Fibroblast of skin of left quadriceps (primary cell): ENCODE results near the gene RFX6.
"Not testable (repeated sequence)": the region's sequence is repeated elsewhere in the genome, so short reads cannot be mapped to it uniquely, and the experiment has no call there.

Experiments used
- DNase-seq, 2 experiments: peaks; one replicate each; pipeline ENCODE4 v3.0.0-alpha.2; 2013; ENCODE audit warnings: low read depth in 2 of 2

RFX6 gene, protein sequence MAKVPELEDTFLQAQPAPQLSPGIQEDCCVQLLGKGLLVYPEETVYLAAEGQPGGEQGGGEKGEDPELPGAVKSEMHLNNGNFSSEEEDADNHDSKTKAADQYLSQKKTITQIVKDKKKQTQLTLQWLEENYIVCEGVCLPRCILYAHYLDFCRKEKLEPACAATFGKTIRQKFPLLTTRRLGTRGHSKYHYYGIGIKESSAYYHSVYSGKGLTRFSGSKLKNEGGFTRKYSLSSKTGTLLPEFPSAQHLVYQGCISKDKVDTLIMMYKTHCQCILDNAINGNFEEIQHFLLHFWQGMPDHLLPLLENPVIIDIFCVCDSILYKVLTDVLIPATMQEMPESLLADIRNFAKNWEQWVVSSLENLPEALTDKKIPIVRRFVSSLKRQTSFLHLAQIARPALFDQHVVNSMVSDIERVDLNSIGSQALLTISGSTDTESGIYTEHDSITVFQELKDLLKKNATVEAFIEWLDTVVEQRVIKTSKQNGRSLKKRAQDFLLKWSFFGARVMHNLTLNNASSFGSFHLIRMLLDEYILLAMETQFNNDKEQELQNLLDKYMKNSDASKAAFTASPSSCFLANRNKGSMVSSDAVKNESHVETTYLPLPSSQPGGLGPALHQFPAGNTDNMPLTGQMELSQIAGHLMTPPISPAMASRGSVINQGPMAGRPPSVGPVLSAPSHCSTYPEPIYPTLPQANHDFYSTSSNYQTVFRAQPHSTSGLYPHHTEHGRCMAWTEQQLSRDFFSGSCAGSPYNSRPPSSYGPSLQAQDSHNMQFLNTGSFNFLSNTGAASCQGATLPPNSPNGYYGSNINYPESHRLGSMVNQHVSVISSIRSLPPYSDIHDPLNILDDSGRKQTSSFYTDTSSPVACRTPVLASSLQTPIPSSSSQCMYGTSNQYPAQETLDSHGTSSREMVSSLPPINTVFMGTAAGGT

GRCh38 chr6:116876635-116877611 is at the start of gene RFX6:
TSS of gene RFX6 (plus strand) at chr6:116877242. CDS start at chr6:116877276, 34 bp downstream.
- no peak for DNase-seq

DNA sequence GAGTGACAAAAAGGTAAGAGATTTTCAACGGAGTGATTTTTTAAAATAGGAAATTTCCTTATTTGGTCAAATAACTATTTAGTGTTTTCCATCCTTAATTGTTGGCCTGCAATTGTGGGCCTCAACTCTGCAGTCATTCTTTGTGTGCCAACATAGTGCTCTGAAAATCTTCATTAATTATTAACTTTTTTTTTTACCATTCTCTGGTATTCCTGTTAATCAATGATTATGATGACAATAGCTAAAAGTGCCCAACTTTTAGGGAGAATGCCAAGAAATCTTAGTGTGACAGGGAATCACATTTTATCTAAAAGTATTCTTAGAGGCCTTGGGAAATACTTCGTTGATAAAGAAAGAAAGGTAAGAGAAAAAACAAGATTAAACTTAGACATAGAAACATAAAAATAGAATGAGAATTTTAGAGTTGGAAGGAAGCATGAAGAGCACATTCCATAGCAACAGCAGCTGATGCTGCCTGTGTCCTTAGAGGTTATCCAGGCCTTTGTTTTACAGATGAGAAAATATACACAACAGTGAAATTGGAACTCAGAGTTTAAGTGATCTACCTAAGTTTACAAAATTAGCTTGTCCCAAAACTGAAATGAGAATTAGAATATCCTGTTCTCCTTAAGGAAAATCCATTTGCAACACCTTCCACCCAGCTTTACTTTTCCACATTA is 49.3 kb upstream of the RFX6 start:
- no peak for DNase-seq

GRCh38 chr6:116828983-116829382 is 48.1 kb upstream of the RFX6 start, which contains the start of gene GPRC6A:
TSS of gene GPRC6A (minus strand) at chr6:116829083. CDS start at chr6:116829013, 70 bp downstream.
- DNase-seq: no peak

DNA sequence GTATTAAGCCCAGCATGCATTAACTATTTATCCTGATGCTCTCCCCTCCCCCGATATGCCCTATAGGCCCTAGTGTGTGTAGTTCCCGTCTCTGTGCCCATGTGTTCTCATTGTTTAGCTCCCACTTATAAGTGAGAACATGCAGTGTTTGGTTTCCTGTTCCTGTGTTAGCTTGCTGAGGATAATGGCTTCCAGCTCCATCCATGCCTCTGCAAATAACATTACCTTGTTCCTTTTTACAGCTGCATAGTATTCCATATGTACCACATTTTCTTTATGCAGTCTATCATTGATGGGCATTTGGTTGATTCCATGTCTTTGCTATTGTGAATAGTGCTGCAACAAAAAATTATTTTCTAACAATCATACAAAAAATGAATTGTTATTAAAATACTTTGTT is 42.5 kb upstream of the RFX6 start:
- not testable (repeated sequence) for DNase-seq

DNA sequence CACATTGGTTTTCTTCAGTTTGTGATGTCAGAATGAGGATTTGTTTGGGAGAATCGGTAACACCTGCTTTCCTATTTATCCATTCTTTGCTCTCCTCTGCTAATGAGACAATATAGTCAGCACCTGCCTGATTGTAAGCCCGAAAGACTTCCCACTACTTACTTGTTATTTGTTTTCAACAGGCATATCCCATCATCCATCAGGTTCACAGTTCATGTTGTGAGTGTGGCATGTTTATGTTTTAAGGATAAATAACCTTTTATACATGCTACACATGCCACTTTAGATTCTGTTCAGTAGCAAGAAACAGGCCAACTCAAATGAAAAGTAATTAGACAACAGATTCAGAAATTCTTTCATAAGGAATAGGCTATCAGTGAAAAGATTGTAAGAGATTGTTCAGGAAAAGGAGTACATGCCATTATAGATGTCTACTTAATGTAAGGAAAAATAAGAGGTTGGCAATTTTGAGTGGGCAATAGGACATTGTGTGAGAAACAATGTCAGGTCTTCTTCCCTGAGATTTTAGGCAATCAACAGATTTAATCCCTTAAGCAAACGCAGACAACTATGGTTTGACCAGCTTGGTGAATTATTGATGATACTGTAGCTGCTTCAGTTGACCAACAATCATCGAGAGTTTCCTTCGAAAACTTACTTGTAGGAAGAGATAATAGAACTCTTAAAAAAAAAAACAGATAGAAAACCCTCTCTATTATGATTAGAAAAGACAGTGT is 40.3 kb upstream of the RFX6 start:
- no peak for DNase-seq

GRCh38 chr6:116840091-116840490 is 37.0 kb upstream of the RFX6 start:
- DNase-seq: no peak

GRCh38 chr6:116842459-116842858 is 34.6 kb upstream of the RFX6 start:
- DNase-seq: no peak

DNA sequence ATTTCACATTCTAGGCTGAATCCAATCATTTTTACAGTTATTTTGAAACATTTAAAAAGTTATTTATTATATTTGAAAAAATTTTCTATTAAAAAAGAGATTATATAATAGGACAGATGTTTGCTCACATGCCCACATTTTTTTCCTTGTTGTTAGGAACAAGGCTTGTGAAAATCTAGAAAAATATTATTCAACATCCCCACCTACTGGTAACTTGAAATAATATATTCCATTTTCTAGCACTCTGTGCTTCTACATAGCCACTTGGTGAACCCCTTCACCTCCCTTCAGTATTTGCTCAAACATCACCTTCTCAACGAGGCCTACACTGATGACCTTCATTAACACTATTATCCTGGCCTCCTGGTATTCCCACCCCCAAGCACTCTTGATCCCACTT is 29.8 kb upstream of the RFX6 start:
- no peak for DNase-seq

DNA sequence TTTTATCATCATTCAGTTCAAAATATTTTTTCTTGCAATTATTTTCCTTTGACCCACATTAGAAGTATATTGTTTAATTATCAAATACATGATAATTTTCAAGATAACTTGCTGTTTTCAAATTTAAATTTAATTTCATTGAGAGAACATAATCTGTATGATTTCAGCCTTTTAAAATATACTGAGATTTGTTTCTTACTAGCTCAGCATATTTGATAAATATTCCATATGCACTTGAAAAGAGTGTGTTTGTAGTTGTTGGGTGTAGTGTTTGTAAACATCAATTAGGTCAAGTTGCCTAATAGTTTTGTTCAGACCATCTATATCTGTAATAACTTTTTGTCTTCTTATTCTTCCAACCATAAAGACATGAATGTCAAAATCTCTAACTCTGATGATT is 19.0 kb upstream of the RFX6 start:
- DNase-seq: no peak

GRCh38 chr6:116859264-116859663 is 17.8 kb upstream of the RFX6 start:
- DNase-seq: no peak

- DNase-seq: no peak
Measured at GRCh38 chr6:116866281-116866871, 10.7 kb upstream of the RFX6 start.

- DNase-seq: no peak
Measured at GRCh38 chr6:116872771-116873170, 4.3 kb upstream of the RFX6 start.

DNA sequence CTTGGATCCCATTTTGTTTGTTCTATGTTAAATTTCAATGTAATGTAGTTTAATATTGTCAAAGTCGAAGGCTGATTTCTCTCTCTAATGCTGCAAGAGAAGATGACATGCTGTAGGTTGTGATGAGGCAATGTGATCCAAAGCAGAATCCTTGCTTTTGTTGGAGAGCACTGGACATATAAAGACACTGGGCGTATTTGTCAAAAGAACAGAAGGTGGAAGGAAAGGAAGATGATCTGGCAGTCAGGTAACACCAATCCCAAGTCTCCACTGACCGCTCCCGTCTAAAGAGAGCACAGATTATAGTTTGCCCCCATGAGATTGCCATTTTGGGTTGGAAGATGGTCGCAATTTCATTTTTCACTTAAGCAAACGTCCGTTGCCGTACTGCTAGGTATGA is 935 bp upstream of the RFX6 start:
- DNase-seq: no peak

- no peak for DNase-seq
Measured at GRCh38 chr6:116877743-116878142, 701 bp downstream of the RFX6 start.

DNA sequence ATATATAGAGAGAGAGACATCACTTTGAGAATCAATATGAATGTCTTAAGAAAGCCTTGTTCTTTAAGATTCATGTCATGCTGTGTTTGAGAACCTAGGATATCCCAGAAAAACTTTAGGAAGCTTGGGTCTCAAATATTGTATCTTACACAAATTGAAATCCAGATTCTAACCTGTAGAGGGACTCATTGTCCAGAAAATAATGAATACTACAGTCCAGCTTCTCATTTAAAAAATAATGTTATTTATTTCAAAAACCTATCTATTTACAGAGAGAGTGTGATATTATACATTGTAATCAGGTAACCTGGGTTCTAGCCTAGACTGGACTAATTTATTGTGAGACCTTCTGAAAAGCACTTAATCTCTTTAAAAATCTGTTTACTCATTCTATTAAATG is 4.2 kb downstream of the RFX6 start:
- DNase-seq: no peak

GRCh38 chr6:116883005-116883404 is 6.0 kb downstream of the RFX6 start:
- no peak for DNase-seq

DNA sequence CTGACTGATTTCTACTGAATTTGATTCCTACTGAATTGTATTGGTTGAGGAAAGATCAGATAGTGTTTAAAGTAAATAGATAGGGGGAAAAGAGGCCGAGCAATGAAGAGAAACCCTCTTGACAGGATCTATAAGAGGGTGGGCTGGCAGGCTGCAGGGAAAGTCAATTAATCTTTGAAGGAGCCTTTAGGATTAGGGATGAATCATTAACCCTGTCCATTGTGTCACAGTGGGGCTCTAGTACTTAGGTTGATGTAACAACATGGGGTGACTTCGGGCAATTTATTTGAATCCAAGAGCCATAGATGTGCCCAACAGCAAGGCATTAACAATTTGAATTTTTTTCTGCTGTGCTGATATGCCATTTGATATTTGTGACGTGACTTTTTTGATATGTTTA is 7.5 kb downstream of the RFX6 start:
- DNase-seq: no peak

DNA sequence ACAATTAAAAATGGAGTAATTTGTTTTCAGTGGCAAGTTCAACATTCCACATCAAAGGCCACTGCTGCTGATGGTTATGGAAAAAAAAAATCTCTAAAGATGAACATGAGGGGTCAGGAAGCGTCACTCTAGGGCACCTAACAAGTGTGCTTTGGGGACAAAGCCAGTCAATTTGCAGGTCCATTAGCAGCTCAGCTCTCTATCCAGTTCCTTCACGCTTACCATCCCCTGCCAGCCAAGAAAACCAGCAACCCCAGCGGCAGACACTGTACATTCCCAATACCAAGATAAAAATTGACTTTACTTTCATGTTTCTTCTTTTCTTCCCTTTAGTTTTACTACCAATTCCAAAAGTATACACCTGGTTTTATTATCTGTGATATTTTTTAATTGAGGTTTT is 10.1 kb downstream of the RFX6 start:
- no peak for DNase-seq

- DNase-seq: no peak
Measured at GRCh38 chr6:116887894-116888293, 10.9 kb downstream of the RFX6 start.
